DMS79 (cell line): ENCODE results near the gene HLA-DPB1.
"Not testable (repeated sequence)": the region's sequence is repeated elsewhere in the genome, so short reads cannot be mapped to it uniquely, and the experiment has no call there.

Experiments
- DNase-seq: peaks from one replicate; lab custom pipeline; 2025; lab: John Stamatoyannopoulos, UW

The HLA-DPB1 gene

GRCh38 chr6:33075568-33076405 lies at the start of gene HLA-DPB1:
Gene HLA-DPB1, plus strand, starts transcription at chr6:33075990. Its CDS starts 52 bp downstream, at chr6:33076042.
- DNase-seq, result no peak

GRCh38 chr6:33028220-33028849 lies 47.5 kb upstream of the HLA-DPB1 start:
- no peak for DNase-seq

- DNase-seq, result no peak
Measured at GRCh38 chr6:33029328-33030184, 46.2 kb upstream of the HLA-DPB1 start.

GRCh38 chr6:33030245-33030644 lies 45.5 kb upstream of the HLA-DPB1 start:
- DNase-seq, result no peak

GRCh38 chr6:33034554-33034953 lies 41.2 kb upstream of the HLA-DPB1 start:
- DNase-seq, result no peak

GRCh38 chr6:33036535-33036934 lies 39.3 kb upstream of the HLA-DPB1 start:
- DNase-seq, result no peak

GRCh38 chr6:33040157-33040556 lies 35.6 kb upstream of the HLA-DPB1 start:
- no peak for DNase-seq

- no peak for DNase-seq
Measured at GRCh38 chr6:33049323-33050013, 26.3 kb upstream of the HLA-DPB1 start.

- DNase-seq, result no peak
Measured at GRCh38 chr6:33050014-33050810, 25.6 kb upstream of the HLA-DPB1 start.

- DNase-seq, result no peak
Measured at GRCh38 chr6:33052627-33053026, 23.2 kb upstream of the HLA-DPB1 start.

GRCh38 chr6:33053230-33053629 lies 22.6 kb upstream of the HLA-DPB1 start:
- no peak for DNase-seq

- no peak for DNase-seq
Measured at GRCh38 chr6:33057222-33058150, 18.3 kb upstream of the HLA-DPB1 start.

- DNase-seq, result no peak
Measured at GRCh38 chr6:33061987-33062386, 13.8 kb upstream of the HLA-DPB1 start.

GRCh38 chr6:33063435-33063834 lies 12.4 kb upstream of the HLA-DPB1 start:
- not testable (repeated sequence) for DNase-seq

- DNase-seq, result no peak
Measured at GRCh38 chr6:33064723-33065122, 11.1 kb upstream of the HLA-DPB1 start.

GRCh38 chr6:33065312-33065711 lies 10.5 kb upstream of the HLA-DPB1 start:
- DNase-seq, result no peak

GRCh38 chr6:33066917-33067521 lies 8.8 kb upstream of the HLA-DPB1 start:
- DNase-seq, result no peak

- no peak for DNase-seq
Measured at GRCh38 chr6:33069021-33069738, 6.6 kb upstream of the HLA-DPB1 start.

GRCh38 chr6:33070909-33071308 lies 4.9 kb upstream of the HLA-DPB1 start:
- DNase-seq, result no peak
